NT2/D1 (cell line): ENCODE measurements around the gene ZNF660.

Source experiments
- SUZ12 ChIP-seq: IDR thresholded peaks from 2 replicates; pipeline ENCODE4 v1.6.1; 2011; ENCODE audit not compliant: insufficient read length, insufficient read depth; ENCODE audit errors: extremely low read depth
- YY1 ChIP-seq: IDR thresholded peaks from 2 replicates; pipeline ENCODE4 v1.6.1; 2011; ENCODE audit not compliant: insufficient read length, insufficient read depth
- ZNF274 ChIP-seq: IDR thresholded peaks from 2 replicates; pipeline ENCODE4 v1.6.1; 2011; ENCODE audit warnings: mild to moderate bottlenecking, low read depth, low read length

GRCh38 chr3:44643024-44643423 is 58.3 kb downstream of the ZNF660 start:
- TF ChIP-seq SUZ12, result no peak
- TF ChIP-seq YY1, result no peak
- TF ChIP-seq ZNF274, result no peak
